Stimulated activated CD8-positive, alpha-beta memory T cell treated with anti-CD3 and anti-CD28 coated beads, Interleukin-15, amount 100 ng/mL, for 24 hours (primary cell): ENCODE data around the gene CCND1.

Experiments
- DNase-seq: peaks from one replicate; pipeline ENCODE4 v3.0.0-alpha.2; 2020; ENCODE audit warnings: low read depth

CCND1 gene

GRCh38 chr11:69641681-69642548, 959 bp downstream of the CCND1 start:
- no peak for DNase-seq

GRCh38 chr11:69642549-69642912, 1.6 kb downstream of the CCND1 start:
- DNase-seq = no peak

GRCh38 chr11:69642913-69643632, 2.1 kb downstream of the CCND1 start:
- peak; percentile 60 for DNase-seq

- no peak for DNase-seq
Measured at GRCh38 chr11:69643646-69644045, 2.7 kb downstream of the CCND1 start.

GRCh38 chr11:69644071-69644961, 3.4 kb downstream of the CCND1 start:
- DNase-seq = no peak

- no peak for DNase-seq
Measured at GRCh38 chr11:69644962-69645675, 4.2 kb downstream of the CCND1 start.

GRCh38 chr11:69645801-69646492, 5.0 kb downstream of the CCND1 start:
- DNase-seq = no peak

GRCh38 chr11:69646493-69647389, 5.8 kb downstream of the CCND1 start:
- DNase-seq = no peak

GRCh38 chr11:69647390-69647748, 6.4 kb downstream of the CCND1 start:
- no peak for DNase-seq

- no peak for DNase-seq
Measured at GRCh38 chr11:69647761-69648497, 7.0 kb downstream of the CCND1 start.

GRCh38 chr11:69648679-69649575, 8.0 kb downstream of the CCND1 start:
- no peak for DNase-seq

- no peak for DNase-seq
Measured at GRCh38 chr11:69649576-69649900, 8.6 kb downstream of the CCND1 start.

- DNase-seq = no peak
Measured at GRCh38 chr11:69650081-69650831, 9.3 kb downstream of the CCND1 start.

GRCh38 chr11:69650832-69651344, 9.9 kb downstream of the CCND1 start:
- no peak for DNase-seq

GRCh38 chr11:69651834-69652620, 11.1 kb downstream of the CCND1 start:
- no peak for DNase-seq

- DNase-seq = no peak
Measured at GRCh38 chr11:69652999-69653398, 12.0 kb downstream of the CCND1 start.
